NCI-H82 (cell line): ENCODE measurements around the gene LRRN1.
"Not testable (repeated sequence)": the region's sequence is repeated elsewhere in the genome, so short reads cannot be mapped to it uniquely, and the experiment has no call there.

Source experiments
- DNase-seq: peaks from one replicate; lab custom pipeline; 2025; lab: John Stamatoyannopoulos, UW

Gene LRRN1

GRCh38 chr3:3813013-3813412 is 13.8 kb downstream of the LRRN1 start:
- DNase-seq, result no peak

DNA sequence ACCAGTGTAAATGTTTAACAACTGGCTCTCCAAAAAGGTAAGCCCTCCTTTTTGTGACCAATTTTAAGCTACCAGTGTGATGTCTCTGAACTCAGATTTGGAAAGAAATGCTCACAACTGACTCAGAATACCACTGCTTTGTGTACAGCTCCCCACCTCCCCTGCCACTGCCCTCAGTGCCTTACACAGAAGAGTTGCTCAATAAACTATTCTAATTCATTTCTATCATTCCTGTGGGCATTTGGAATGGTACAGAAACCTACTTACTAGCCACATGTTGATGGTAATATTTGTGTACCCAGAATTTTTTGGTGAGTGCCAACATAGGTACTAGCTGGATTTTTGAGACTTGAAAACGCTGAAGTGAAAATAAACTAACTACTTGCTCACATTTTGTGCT is 16.0 kb downstream of the LRRN1 start:
- no peak for DNase-seq

DNA sequence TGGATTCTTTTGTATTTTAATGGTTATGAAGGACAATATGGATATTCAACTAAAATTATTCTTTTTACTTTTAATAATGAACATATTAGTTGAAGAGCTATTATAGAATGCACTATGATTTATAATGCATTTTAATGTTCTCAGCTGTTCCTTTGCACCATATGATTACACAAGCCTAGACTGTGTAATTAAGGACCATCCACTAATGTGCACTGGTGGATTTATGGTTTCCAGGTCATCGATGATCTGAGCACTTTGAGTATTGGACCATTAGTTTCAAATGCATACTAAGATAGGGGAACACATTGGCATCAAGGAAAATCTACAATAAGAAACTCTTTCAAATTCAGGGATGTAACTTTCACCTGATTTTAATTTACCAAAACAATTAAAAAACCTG is 16.8 kb downstream of the LRRN1 start:
- no peak for DNase-seq

DNA sequence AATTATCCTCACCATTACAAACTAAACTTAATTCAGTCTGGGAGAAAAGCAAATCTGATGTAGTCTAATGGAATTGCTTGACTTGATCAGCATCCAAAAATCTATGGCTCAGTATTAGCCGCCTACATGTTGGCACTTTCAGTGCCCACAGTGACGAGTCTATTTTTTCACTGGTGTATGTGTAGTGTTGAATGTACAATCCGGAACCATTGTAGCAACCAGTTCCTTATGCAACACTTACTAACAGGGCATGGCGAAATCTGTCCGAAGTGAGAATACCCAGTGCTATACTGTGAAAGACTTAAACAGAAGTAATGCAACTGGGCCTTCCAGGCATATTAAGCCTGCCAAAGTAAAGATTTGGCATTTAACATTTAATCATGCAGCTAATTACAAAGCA is 18.6 kb downstream of the LRRN1 start:
- DNase-seq, result no peak

DNA sequence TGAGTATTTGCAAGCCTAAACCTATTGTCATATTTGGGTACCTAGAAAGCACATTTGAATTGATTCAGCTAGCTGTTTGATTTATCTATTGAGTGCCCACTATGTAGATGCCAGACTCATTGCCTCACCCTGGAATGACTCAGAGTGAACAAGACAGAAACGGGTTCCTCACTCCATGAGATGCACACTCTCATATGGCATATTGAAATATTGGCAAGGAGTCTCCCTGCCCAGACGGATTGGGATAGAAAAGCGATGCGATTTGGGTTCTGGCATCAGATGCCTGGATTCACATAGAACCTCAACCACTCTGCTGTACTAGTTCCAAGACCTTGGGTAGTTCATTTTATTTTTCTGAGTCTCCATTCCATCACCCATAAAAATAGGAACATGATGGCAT is 22.5 kb downstream of the LRRN1 start:
- DNase-seq, result no peak

GRCh38 chr3:3825035-3825434 is 25.8 kb downstream of the LRRN1 start:
- no peak for DNase-seq

- DNase-seq, result no peak
Measured at GRCh38 chr3:3826521-3826920, 27.3 kb downstream of the LRRN1 start.

- DNase-seq, result no peak
Measured at GRCh38 chr3:3827111-3827510, 27.9 kb downstream of the LRRN1 start.

DNA sequence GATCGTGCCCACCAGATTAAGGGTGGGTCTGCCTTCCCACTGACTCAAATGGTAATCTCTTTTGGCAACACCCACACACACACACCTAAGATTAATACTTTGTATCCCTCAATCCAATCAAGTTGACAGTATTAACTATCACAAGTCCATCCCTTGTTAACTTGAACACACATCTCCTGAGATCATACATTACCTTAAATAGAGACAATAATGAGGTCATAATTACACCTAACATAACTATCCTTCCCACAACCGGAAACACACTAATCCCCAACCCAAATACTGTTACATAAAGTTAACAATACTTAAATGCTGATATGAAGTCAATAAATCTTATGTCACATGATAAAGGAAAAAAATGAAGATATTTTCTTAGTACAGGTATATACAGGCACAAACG is 29.2 kb downstream of the LRRN1 start:
- peak; percentile 5 for DNase-seq

GRCh38 chr3:3836845-3837244 is 37.6 kb downstream of the LRRN1 start:
- DNase-seq, result no peak

DNA sequence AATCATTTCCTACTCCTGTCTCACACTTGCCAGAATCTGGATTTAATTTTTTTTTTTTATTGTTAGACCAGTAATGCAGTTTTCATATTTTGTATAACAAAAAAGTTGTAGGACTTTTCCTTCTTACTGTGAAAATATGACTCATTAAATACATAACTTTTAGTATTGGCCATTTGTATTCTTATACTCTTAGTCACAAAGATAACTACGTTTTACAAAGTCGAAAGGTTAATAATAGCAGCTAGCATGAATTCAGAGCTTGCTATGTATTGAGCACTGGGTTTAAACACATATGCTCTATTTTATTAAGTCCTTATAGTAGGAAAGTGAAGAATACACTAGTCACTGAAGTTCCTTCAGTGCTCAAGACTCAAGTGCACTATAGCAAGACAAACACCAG is 43.1 kb downstream of the LRRN1 start:
- no peak for DNase-seq

DNA sequence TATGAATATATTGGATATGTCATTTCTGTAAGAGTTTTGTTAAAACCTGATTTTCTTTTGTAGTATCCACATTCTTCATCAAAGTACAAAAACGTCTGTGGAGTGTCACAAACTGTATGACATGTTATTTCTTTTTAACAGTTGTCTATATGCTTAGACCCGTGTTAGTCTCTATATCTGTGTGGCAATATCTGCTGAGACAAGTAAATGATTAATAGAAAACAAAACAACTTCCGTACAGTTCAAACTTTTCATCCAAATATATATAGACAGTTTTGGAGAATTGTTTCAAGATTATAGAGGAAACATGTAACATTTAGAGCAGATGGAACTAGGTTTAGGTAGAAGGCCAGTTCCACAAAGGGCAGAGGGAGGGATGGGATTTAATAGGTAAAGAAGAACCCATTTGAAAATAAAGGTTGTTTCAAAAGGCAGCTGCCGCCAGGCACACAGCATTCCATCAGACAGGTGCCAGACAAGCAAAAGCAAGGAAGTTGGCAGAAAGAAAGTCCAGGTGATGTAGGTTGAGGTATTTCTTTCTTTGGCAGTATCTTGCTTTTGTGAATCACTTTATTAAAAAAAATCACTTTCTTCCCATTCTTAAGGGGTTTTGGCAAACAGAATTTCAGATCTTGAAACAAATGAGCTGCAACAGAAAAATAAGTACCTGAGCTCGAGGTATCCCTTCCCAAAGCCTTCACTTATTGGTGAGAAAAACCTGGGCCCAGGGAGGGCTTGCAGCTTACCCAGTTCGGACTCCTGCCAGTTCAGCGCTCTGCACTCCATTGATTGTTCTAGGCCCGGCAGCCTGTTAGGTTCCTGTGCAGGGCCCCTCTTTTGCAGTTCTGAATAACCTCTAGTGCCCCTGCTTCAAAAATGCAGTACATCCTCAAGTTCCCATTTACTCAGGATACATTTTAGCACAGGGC is 49.0 kb downstream of the LRRN1 start:
- DNase-seq, result no peak

DNA sequence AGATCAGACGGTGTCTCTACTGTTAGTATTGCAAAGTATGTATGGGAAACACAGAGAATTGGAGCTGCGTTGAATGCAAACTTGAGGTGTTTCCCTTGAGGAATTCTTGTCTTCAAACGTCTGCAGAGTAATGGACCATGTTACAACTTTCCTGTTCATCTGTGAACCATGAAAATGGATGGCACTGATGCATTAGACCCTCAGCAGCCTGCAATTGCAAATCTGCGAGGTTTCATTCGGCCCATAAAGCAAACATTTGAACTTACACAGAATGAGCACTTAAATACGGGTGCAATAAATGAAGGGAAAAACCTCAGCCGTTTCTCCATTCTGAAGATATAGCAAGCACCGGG is 49.7 kb downstream of the LRRN1 start:
- no peak for DNase-seq

- DNase-seq, result no peak
Measured at GRCh38 chr3:3851621-3852323, 52.5 kb downstream of the LRRN1 start.

GRCh38 chr3:3853544-3853943 is 54.3 kb downstream of the LRRN1 start:
- peak; percentile 33 for DNase-seq

- DNase-seq, result no peak
Measured at GRCh38 chr3:3855056-3855455, 55.8 kb downstream of the LRRN1 start.

GRCh38 chr3:3860235-3860634 is 61.0 kb downstream of the LRRN1 start:
- DNase-seq, result no peak

- peak; percentile 18 for DNase-seq
Measured at GRCh38 chr3:3862534-3862933, 63.3 kb downstream of the LRRN1 start.

- no peak for DNase-seq
Measured at GRCh38 chr3:3875491-3875890, 76.3 kb downstream of the LRRN1 start.

DNA sequence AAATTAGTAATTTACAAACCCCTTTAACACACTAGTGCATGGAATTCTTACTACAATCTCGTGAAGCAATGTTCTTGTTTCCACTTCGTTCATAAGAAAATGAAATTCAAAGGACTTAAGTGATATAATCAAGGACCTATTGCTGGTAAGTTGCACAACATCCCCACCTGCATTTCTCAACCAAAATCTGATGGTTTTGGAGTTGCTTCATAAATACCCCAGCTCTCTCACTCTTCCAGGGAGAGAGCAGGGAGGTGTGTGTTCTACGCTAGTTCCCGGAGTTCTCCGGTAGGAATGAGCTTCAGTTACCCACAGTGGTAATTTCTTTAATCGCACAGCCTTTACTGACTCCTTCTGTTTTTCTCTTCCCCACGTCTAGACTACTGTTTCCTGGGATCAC is 81.8 kb downstream of the LRRN1 start:
- no peak for DNase-seq

DNA sequence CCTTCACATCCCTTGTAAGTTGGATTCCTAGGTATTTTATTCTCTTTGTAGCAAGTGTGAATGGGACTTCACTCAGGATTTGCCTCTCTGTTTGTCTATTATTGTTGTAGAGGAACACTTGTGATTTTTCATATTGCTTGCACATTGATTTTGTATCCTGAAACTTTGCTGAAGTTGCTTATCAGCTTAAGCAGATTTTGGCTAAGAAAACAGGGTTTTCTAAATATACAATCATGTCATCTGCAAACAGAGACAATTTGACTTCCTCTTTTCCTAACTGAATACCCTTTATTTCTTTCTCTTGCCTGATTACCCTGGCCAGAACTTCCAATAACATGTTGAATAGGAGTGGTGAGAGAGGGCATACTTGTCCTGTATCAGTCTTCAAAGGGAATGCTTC is 88.1 kb downstream of the LRRN1 start:
- not testable (repeated sequence) for DNase-seq

DNA sequence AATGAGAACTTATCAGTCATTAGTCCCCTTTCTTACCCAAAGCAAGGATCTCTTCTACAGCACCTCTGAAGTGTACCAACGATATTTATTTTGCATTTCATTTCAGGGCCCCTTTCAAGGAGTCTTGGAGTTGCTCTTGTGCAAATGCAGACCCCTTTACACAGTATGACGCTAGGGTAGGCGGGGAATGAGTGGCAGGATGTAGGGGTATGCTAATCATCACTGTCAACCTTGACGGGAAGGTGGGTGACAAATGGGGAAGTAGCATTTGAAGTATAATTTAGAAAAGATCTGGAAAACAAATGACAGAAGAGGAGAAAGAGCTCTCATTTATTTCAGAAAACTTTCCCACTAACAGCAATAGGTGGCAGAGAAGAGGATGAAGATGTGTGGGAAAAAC is 94.4 kb downstream of the LRRN1 start:
- DNase-seq, result no peak
